CD4-positive, alpha-beta T cell (primary cell): ENCODE data around the gene RHOA. TPM values are rescaled to one million over a fixed set of nuclear protein-coding genes. Genes with fewer than 3 reads are reported as not detected.
"Not testable (repeated sequence)": the region's sequence is repeated elsewhere in the genome, so short reads cannot be mapped to it uniquely, and the experiment has no call there.

ENCODE experiments used
- ATAC-seq: fragments of 200-7000 bp; cut with Tn5 transposase; one replicate; pipeline ENCODE4 v1.10.0; 2022; ENCODE audit warnings: mild to moderate bottlenecking; ENCODE audit not compliant: poor library complexity
- CTCF ChIA-PET: fragments of 350-600 bp; sonication (Branson Sonifier 250); formaldehyde crosslinking; loops from one replicate; lab custom pipeline; 2021; ENCODE audit warnings: antibody characterized with exemption, inconsistent platforms; lab: Charles Lee
- POLR2A ChIA-PET: fragments of 350-600 bp; sonication (Branson Sonifier 250); formaldehyde crosslinking; loops from one replicate; lab custom pipeline; 2021; ENCODE audit warnings: antibody characterized with exemption, inconsistent platforms; lab: Charles Lee
- DNase-seq, 14 experiments: peaks; one replicate each; pipeline ENCODE4 v3.0.0-alpha.2; 2013 to 2020; ENCODE audit warnings: mixed read lengths in 2 of 14
- H3K27ac ChIP-seq, 2 donors: one replicate each; pipeline versions ENCODE4 v1.5.1 to v1.7.0; 2013; ENCODE audit warnings: low read length in 2 of 2, low read depth in 1 of 2, mild to moderate bottlenecking in 1 of 2
- H3K27me3 ChIP-seq, 2 experiments: 1 replicate in 1 of 2; 2 replicates in 1 of 2; pipeline versions ENCODE4 v1.6.1 to v1.7.0; 2013; ENCODE audit warnings: low read length in 2 of 2, control low read depth in 1 of 2, mild to moderate bottlenecking in 1 of 2, moderate library complexity in 1 of 2; ENCODE audit not compliant: insufficient read depth in 2 of 2, control insufficient read depth in 1 of 2
- H3K36me3 ChIP-seq: one replicate; pipeline ENCODE4 v1.6.1; 2013; ENCODE audit warnings: low read length, control low read depth; ENCODE audit not compliant: insufficient read depth
- H3K4me1 ChIP-seq: one replicate; pipeline ENCODE4 v1.6.1; 2013; ENCODE audit warnings: low read length, control low read depth; ENCODE audit not compliant: insufficient read depth
- H3K4me3 ChIP-seq: one replicate; pipeline ENCODE4 v1.5.1; 2013; ENCODE audit warnings: mild to moderate bottlenecking, low read length, moderate library complexity
- H3K9me3 ChIP-seq, 2 experiments: 1 replicate in 1 of 2; 2 replicates in 1 of 2; pipeline versions ENCODE4 v1.6.1 to v1.7.0; 2013; ENCODE audit warnings: low read length in 2 of 2, mild to moderate bottlenecking in 2 of 2, control low read depth in 1 of 2, moderate library complexity in 1 of 2; ENCODE audit not compliant: control insufficient read depth in 1 of 2, insufficient read depth in 1 of 2
- H3K27ac Mint-ChIP-seq: one replicate; pipeline ENCODE4 v1.8.0; 2020; ENCODE audit warnings: mixed read lengths
- H3K27me3 Mint-ChIP-seq: one replicate; pipeline ENCODE4 v1.8.0; 2021; ENCODE audit warnings: mixed read lengths
- H3K36me3 Mint-ChIP-seq: one replicate; pipeline ENCODE4 v1.8.0; 2021; ENCODE audit warnings: low read depth, mixed read lengths
- H3K4me1 Mint-ChIP-seq: one replicate; pipeline ENCODE4 v1.8.0; 2021; ENCODE audit warnings: low read depth, mixed read lengths
- H3K4me3 Mint-ChIP-seq: one replicate; pipeline ENCODE4 v1.8.0; 2020; ENCODE audit warnings: mild to moderate bottlenecking, mixed read lengths
- H3K9me3 Mint-ChIP-seq: one replicate; pipeline ENCODE4 v1.8.0; 2020; ENCODE audit warnings: mixed read lengths
- CTCF ChIP-seq: fragments of 200-600 bp; IDR thresholded peaks from one replicate; pipeline ENCODE4 v1.8.0; 2022; ENCODE audit warnings: antibody characterized with exemption, mild to moderate bottlenecking
- intact Hi-C, 2 experiments: fragments of 100-400 bp; cut with DNase I in 1 of 2; cut with micrococcal nuclease in 1 of 2; formaldehyde crosslinking; loops; one replicate each; pipeline versions ENCODE4 v1.15.1 to v1.9.0; 2023 to 2025; cut with DNase I, micrococcal nuclease
- total RNA-seq, 174 experiments: library from RNA in 2 of 174; stranded (reverse) in 2 of 174; gene quantifications; one replicate each; pipeline ENCODE4 v1.2.3 and lab custom pipeline; 2021 to 2026

Gene RHOA
- total RNA-seq, 2 experiments from 2014 or later: 256 to 271 TPM

- ATAC-seq (no peak), DNase-seq (no peak)
- intact Hi-C loops: no loop called here
- H3K36me3 ChIP-seq: peaks cover 16% of the 10 kb centered on the region
- peak overlapping the region in 1 of 2 donors; percentile 9 for H3K27ac ChIP-seq
- ChIA-PET POLR2A (no interaction called here), CTCF (interaction anchor here (0.6 to 0.7 kb wide), 2 partner anchors 22 to 50 kb away, joined by 3 to 5 read pairs; partner anchors contain the start of gene NICN1)
- Mint-ChIP-seq H3K36me3 (peaks cover 46% of the 10 kb centered on the region), H3K27me3 (no peaks in the 10 kb centered on the region), H3K9me3 (no peaks in the 10 kb centered on the region), H3K4me1 (peaks cover 63% of the 10 kb centered on the region), H3K4me3 (peak overlapping the region; percentile 68), H3K27ac (peak overlapping the region; percentile 74)
- H3K27me3 ChIP-seq: no peaks in the 10 kb centered on the region
- no peaks in the 10 kb centered on the region for H3K9me3 ChIP-seq
- TF ChIP-seq CTCF: no peak
- peaks cover 53% of the 10 kb centered on the region for H3K4me1 ChIP-seq
- H3K4me3 ChIP-seq: no peak overlapping the region
Observed at GRCh38 chr3:49406571-49407565, 4.9 kb downstream of the RHOA start.

GRCh38 chr3:49405570-49405969 is 6.2 kb downstream of the RHOA start:
- peaks cover 62% of the 10 kb centered on the region for H3K4me1 ChIP-seq
- DNase-seq, H3K27me3 ChIP-seq, H3K4me3 Mint-ChIP-seq, intact Hi-C loops, ATAC-seq, H3K27me3 Mint-ChIP-seq, H3K4me3 ChIP-seq, H3K9me3 ChIP-seq, H3K9me3 Mint-ChIP-seq: not testable (repeated sequence)
- H3K36me3 Mint-ChIP-seq: peaks cover 49% of the 10 kb centered on the region
- CTCF ChIA-PET: interaction anchor here (1.1 kb wide), 1 partner anchor 65 kb away, joined by 3 read pairs; no protein-coding TSS in a partner anchor
- H3K27ac Mint-ChIP-seq: peak overlapping the region; percentile 74
- H3K36me3 ChIP-seq: peaks cover 20% of the 10 kb centered on the region
- POLR2A ChIA-PET: interaction anchor here (0.7 to 1.2 kb wide), 3 partner anchors 19 to 749 kb away, joined by 3 read pairs; partner anchors contain the start of gene USP4
- peak overlapping the region in 1 of 2 donors; percentile 13 for H3K27ac ChIP-seq
- H3K4me1 Mint-ChIP-seq: peaks cover 67% of the 10 kb centered on the region

DNA sequence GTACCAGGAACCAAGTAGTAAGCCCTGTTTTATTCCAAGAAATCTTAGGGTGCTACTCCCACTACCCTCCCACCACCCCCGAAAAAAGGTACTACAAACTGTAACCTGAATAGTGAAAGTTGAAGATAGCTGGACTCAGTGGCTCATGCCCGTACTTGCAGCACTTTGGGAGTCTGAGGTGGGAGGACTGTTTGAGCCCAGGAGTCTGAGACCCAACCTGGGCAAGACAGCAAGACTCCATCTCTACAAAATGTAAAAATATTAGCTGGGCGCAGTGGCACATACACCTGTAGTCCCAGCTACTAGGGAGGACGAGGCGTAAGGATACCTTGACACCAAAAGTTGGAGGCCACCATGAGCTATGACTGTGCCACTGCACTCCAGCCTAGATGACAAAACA is 7.9 kb downstream of the RHOA start:
- no peak overlapping the region for H3K4me3 ChIP-seq
- Mint-ChIP-seq H3K4me1 (peaks cover 69% of the 10 kb centered on the region), H3K27ac (no peak overlapping the region), H3K4me3 (no peak overlapping the region), H3K27me3 (no peaks in the 10 kb centered on the region), H3K9me3 (no peaks in the 10 kb centered on the region), H3K36me3 (peaks cover 59% of the 10 kb centered on the region)
- ChIA-PET CTCF (interaction anchor here (0.7 kb wide), 1 partner anchor 443 kb away, joined by 3 read pairs; no protein-coding TSS in a partner anchor), POLR2A (interaction anchor here (0.6 to 1.1 kb wide), 3 partner anchors 8 to 23 kb away, joined by 3 to 4 read pairs (median 3); partner anchors contain the start of genes RHOA and TCTA)
- TF ChIP-seq CTCF: no peak
- no peaks in the 10 kb centered on the region for H3K9me3 ChIP-seq
- peaks cover 22% of the 10 kb centered on the region for H3K36me3 ChIP-seq
- no peak for DNase-seq
- ATAC-seq: no peak
- intact Hi-C loops: no loop called here
- peaks cover 63% of the 10 kb centered on the region for H3K4me1 ChIP-seq
- no peak overlapping the region for H3K27ac ChIP-seq
- H3K27me3 ChIP-seq: no peaks in the 10 kb centered on the region
